NCI-H1048 (cell line): ENCODE data around the gene CD99L2.

ENCODE experiments used
- DNase-seq: peaks from one replicate; lab custom pipeline; 2025; lab: John Stamatoyannopoulos, UW

Gene CD99L2

DNA sequence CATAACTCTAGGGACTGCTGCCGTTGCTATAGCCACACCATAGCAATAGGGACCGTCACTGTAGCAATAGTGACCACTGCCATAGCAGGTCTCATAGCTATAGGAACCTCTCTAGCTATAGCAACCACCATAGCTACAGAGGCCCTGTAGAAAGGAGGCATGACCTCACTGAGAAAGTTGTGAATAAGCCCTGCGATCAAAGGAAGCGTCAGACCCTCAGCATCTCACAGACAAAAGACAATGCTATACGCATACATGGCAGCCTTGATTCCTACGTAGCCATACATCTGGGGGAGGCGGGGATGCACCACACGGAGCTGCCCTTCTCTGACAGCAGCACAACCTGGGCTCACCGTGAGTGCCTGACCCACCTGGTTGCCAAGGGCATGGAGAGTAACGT is 116.8 kb downstream of the CD99L2 start:
- DNase-seq: no peak

- DNase-seq: no peak
Measured at GRCh38 chrX:150779385-150779784, 119.1 kb downstream of the CD99L2 start.

DNA sequence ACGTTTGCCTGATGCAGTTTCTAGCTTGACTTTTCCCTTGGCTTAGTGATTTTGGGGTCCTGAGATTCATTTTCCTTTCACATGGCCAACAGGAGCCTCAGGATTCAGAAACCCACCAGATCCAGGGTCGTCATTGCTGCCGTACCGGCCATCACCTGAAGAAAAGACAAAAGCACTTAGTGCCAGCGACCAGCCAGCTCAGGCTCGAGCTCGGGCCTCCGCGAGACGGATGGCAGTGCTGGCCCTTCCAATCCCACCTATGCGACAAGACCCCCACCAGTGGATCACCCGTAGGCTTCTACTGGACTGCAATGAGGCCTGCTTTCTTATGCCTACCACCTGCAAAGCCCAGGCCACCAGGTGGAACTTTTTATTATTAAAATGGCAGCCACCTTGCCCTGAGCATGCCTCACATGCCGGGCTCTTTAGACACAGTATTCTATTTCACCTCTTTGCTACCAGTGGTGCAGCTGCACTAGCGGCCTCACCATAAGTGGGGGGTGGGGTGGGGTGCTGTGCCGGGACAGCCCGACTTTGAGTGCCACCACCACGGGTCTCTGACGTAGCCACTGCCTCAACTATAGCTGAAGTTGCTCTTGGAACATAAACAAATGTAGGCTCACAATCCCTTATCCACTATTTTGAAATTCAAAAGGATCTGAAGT is 121.0 kb downstream of the CD99L2 start:
- no peak for DNase-seq

DNA sequence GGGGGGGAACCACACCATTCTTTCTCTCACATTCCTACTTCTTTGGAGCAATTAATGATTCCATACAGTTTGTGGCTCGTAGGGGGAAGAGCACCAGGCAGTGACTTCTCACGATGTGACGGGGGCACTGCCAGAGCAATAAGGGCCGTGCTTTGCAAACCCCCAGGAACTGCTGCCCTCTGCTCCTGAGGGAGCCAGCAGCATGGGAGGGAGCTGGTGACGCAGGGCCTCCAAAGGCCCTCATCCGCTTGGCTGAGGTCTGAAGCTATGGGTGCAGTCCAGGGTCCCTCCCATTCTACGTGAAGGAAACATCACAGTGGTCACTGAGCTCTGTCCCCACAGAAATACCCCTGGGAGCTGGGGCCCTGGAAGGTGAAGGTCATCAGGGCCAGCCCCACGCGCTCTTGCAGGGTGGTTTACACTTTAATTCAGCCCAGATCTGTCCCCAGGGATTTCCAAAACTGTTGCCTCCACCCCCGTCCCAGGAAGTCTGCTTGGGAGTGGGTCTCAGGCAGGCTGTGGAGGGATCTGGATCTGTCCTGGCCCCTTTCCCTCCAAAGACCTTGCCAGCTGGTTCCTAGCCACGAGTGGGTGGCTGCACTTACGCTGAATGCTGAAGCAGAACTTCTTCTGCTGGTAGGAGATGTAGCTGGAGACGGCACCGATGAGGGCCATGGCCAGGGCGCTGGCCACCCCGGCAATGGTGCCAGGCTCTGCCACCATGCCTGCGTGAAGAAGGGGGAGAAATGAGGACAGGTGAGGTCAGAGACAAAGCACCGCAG is 122.7 kb downstream of the CD99L2 start:
- no peak for DNase-seq

DNA sequence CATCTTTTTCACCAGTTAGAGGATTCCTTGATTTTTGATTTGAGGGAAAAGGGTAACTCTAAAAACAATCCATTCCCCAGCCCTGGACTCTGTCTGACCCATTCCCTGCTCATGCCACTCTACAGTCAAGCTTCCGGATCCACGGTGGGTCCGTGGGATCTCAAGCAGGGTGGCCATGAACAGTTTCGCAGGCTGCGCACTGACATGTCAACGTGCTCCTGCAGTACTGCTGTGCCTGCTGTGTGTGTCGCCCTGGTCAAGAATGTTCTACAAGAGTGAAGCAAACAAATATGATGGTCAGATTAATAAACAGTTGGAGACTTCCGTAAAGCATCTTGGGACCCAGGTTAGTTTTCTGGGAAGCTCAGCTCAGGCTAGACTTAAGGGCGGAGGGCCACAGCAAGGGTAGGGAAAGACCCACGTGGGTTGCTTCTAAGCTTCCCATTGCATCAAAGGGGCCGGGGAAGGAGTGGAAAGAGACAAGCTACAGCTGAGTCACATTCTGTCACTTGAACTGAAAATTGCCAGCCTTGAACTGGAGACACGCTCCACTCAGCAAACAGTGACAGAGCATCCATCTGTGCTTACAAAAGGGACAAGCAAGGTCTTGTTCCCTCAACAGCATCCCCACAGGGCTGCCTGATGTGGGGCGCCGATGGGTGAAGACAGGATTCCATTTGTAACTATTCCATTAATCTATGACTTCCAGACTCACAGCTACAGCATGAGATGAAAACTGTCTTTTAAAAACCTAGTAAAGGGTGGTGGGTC is 123.5 kb downstream of the CD99L2 start:
- DNase-seq: no peak

DNA sequence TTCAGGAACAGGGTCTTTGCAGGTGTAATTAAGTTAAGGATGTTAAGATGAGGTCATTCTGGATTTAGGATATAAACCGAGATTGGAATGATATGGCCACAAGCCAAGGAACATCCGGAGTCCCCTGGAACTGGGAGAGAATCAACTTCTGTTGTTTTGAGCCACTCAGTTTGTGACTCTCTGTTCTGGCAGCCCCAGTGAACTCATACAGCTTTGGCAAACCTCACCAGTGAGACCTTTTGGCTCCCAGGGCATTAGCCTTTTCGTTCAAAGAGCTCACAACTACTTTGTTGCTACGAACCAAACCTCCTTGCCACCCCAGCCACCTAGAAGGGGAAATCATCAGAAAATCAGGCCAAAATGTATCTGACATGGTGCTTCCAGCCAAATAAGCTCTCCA is 124.8 kb downstream of the CD99L2 start:
- no peak for DNase-seq

- no peak for DNase-seq
Measured at GRCh38 chrX:150773117-150773516, 125.4 kb downstream of the CD99L2 start.

- DNase-seq: peak; percentile 44
Measured at GRCh38 chrX:150772150-150772970, 126.1 kb downstream of the CD99L2 start.

- no peak for DNase-seq
Measured at GRCh38 chrX:150771116-150771515, 127.4 kb downstream of the CD99L2 start.

- no peak for DNase-seq
Measured at GRCh38 chrX:150770623-150771022, 127.8 kb downstream of the CD99L2 start.

DNA sequence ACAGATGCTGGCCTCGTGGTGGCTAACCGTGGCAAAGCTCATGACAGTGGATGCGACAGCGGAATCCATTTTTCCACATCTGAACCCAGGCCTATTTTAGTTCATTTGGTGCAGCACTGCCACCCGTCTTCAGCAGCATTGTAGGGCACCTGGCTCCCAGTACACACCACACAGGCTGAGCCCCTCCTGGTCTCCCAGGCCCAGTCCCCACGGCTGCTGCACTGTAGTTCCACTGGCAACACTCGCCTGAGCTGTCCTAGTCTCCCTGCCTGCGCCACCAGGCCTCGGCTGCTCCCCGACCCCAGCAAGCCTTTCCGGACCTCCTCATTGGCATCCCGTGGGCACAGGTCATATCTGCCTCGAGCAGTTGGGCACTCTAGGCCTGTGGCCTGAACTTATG is 129.1 kb downstream of the CD99L2 start:
- no peak for DNase-seq

GRCh38 chrX:150768580-150769190 is 129.8 kb downstream of the CD99L2 start:
- no peak for DNase-seq

- no peak for DNase-seq
Measured at GRCh38 chrX:150768132-150768485, 130.4 kb downstream of the CD99L2 start.

DNA sequence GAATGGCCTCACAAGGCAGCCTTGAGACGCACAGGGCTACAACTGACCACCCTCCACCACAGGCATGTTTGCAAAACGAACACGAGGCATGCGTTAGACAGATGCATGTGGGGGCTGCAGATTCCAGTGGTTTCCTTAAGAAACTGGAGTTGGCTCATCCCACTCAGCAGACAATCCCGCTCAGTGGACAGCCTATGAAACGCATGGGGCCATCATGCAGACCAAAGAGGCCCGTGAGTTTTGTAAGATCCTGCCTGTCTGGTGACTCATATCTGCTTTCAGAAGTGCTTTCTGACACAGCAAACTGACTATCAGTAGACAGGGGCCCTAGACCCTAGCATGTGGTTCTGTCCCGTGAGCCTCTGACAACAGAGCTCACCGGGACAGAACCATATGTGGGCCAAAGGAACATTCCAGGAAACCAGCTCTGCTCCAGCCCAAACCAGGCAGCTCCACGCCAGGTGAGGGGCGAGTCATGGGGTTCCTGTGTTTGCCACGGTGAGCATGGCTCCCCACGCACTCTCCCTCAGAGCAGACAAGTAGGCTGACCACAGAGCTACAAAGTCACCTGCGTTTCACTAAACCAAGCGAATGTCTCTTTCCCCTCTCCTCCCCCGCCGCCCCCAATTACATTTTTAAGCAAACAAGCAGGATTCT is 130.9 kb downstream of the CD99L2 start:
- DNase-seq: no peak

DNA sequence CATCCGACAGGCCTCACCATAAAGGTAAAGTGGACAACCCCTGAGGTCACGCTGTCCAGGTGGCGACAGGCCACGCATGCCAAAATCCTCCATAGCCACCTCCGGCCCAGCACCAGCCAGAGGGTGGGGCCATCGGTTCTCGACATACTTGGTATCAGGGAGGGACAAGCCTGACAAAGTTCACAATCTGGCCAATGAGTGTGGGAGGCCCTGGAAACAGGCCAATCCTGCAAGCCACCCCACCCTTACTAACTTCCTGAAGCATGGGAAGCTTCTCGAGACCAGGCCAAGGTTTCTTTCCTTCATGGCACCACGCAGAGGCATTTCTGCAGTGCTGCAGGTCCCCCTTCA is 131.4 kb downstream of the CD99L2 start:
- DNase-seq: no peak

DNA sequence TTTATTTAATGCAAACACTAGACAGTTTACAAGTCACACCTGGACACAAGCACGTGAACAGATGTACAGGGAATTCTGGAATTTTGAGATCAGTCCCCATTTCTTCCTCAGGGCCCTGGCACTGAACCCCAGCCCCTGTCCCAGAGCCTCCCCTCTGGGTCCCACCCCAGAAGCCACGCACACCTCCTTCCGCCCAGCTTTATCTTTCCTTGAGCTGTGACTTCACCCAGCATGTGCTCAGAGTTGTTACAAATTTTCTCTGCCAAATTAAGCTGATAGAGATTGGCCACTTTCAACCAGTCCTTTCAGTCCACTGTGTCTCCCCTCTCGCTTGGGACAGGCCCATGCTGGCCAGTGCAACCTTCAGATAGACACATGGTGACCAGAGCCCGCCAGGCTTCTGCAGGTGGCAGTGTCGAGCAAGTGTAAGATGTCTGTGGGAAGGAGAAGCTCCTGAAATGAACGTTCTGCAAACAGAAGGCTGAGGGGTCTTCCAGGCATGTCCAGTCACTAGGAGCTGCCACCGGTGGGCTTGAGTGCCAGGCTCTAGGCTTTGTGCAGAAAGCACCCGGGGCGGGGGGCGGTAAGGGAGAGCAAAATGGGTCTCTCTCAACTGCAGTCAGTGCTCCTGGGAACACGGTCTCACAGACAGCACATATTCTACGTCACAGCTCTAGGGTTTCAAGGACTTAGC is 132.0 kb downstream of the CD99L2 start:
- DNase-seq: no peak

DNA sequence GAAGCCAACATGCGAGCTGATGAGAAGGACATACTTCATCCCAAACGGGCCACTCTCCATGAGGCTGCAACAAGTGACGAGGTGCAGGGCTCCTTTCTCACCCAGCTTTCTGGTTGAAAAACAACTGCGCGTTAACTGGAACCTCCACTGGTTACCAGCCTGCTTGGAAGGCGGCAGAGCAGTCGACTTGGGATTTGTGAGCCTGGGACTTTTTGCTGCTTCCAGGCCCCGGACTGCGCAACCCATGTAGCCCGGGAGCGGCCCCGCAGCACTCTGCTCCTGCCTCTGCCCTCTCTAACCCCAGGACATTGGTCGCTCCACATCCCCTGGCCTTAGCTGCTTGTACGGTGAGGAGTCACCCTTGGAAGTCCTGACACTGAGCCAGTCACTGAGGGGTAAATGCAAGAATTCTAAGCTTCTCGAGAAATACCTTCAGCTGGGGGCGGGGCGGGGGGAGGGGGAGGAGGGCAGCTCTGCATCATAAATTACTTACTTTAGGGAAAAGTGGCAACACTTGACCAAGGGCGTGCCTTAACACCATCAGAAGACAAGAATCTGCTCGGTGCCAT is 132.6 kb downstream of the CD99L2 start:
- no peak for DNase-seq

DNA sequence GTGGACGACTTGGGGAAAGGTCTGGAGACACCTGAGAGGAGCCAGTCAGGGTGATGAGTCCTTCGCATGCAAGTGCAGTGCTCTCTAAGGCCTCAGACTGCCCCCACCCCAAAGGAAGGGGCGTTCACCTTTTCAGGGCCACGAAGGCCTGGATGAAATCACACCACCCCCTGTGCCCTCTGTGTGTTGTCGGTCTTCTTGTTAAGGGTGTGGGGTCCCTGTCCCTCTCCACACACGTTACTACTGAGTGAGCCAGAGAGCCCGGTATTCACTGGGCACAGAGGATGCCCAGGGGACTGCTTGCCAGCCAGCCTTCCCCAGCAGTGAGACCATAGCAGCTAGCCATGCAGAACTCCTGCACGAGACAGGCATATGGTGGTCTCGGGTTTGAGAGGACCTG is 133.2 kb downstream of the CD99L2 start:
- no peak for DNase-seq

DNA sequence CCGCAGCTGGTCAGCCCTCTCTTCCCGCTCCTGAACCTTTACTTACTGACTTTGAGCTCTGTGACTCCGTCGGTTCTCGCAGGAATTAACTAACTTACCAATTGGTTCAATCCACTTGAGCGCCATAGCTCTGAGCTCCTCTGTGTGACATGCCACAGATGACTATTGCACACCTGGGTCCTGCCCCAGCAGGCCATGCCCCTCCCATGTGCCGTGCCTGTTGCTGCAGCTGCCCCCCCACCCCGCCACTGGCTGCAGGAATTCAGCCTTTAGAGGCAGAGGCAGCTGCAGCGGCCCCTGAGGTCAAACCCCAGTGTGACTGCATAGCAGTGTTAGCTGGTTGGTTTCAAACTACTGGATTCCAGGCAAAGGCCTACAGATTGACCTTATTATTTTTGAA is 134.7 kb downstream of the CD99L2 start:
- DNase-seq: no peak

- DNase-seq: no peak
Measured at GRCh38 chrX:150763303-150763797, 135.1 kb downstream of the CD99L2 start.
